ENCODE measurements around the gene PDE4D.

Gene PDE4D

GRCh38 chr5:59731809-59732208 lies 161.7 kb downstream of the PDE4D start:
- no peak for DNase-seq

- DNase-seq, result no peak
Measured at GRCh38 chr5:59729820-59730219, 163.7 kb downstream of the PDE4D start.

- no peak for DNase-seq
Measured at GRCh38 chr5:59729357-59729756, 164.2 kb downstream of the PDE4D start.

- no peak for DNase-seq
Measured at GRCh38 chr5:59728356-59728755, 165.2 kb downstream of the PDE4D start.

GRCh38 chr5:59727186-59727585 lies 166.3 kb downstream of the PDE4D start:
- no peak for DNase-seq

- no peak for DNase-seq
Measured at GRCh38 chr5:59725392-59725767, 168.1 kb downstream of the PDE4D start.

GRCh38 chr5:59724482-59725391 lies 168.8 kb downstream of the PDE4D start:
- DNase-seq, result peak; percentile 11

- DNase-seq, result no peak
Measured at GRCh38 chr5:59722874-59723273, 170.7 kb downstream of the PDE4D start.

- no peak for DNase-seq
Measured at GRCh38 chr5:59721741-59722140, 171.8 kb downstream of the PDE4D start.

GRCh38 chr5:59720063-59720462 lies 173.5 kb downstream of the PDE4D start:
- DNase-seq, result no peak

GRCh38 chr5:59716966-59717500 lies 176.5 kb downstream of the PDE4D start:
- DNase-seq, result no peak

- DNase-seq, result no peak
Measured at GRCh38 chr5:59716029-59716428, 177.5 kb downstream of the PDE4D start.

GRCh38 chr5:59715228-59715627 lies 178.3 kb downstream of the PDE4D start:
- DNase-seq, result no peak

- DNase-seq, result no peak
Measured at GRCh38 chr5:59713498-59713844, 180.1 kb downstream of the PDE4D start.

- DNase-seq, result no peak
Measured at GRCh38 chr5:59712836-59713497, 180.6 kb downstream of the PDE4D start.

GRCh38 chr5:59711310-59711709 lies 182.2 kb downstream of the PDE4D start:
- DNase-seq, result peak; percentile 43

GRCh38 chr5:59709846-59710245 lies 183.7 kb downstream of the PDE4D start:
- peak; percentile 7 for DNase-seq

GRCh38 chr5:59709346-59709821 lies 184.1 kb downstream of the PDE4D start:
- no peak for DNase-seq

- no peak for DNase-seq
Measured at GRCh38 chr5:59704936-59705335, 188.6 kb downstream of the PDE4D start.

- no peak for DNase-seq
Measured at GRCh38 chr5:59703789-59704188, 189.7 kb downstream of the PDE4D start.

- DNase-seq, result no peak
Measured at GRCh38 chr5:59698207-59699178, 195.0 kb downstream of the PDE4D start.

GRCh38 chr5:59694411-59694810 lies 199.1 kb downstream of the PDE4D start:
- DNase-seq, result no peak

Measured in NCI-H226 (cell line).